ENCODE data around the gene TUG1. TPM values are rescaled to one million over a fixed set of nuclear protein-coding genes. Genes with fewer than 3 reads are reported as not detected.

TUG1 gene
- total RNA-seq, 4 donors from 2014 or later = 53.0 to 78.5 (median 64.1) TPM

DNA sequence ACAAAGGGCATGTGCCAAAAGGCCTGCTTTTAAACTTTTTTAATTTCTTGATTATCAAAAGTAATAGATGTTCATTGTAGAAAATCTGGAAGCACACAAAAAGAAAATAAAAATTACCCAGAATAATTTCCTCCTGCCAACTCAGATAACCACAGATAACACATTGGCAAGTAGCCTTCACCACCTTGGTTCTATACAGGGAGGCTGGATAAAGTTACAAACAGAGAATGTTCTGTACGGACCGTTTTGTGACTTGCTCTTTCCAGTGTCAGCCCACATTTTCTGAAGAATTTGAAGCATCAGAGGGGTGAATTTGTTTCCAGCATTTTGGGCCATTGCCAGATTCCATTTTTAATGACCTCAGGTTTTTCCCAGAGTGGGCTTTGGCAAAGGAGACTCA is 23.5 kb downstream of the TUG1 start:
- TF ChIP-seq POLR2A (IDR thresholded peaks at IDR 0.05; ENCODE audit: low read depth) (no peak), EP300 (IDR thresholded peaks at IDR 0.05) (no peak), POLR2AphosphoS5 (IDR thresholded peaks at IDR 0.05) (no peak)
- TF ChIP-seq, protein P1, sequence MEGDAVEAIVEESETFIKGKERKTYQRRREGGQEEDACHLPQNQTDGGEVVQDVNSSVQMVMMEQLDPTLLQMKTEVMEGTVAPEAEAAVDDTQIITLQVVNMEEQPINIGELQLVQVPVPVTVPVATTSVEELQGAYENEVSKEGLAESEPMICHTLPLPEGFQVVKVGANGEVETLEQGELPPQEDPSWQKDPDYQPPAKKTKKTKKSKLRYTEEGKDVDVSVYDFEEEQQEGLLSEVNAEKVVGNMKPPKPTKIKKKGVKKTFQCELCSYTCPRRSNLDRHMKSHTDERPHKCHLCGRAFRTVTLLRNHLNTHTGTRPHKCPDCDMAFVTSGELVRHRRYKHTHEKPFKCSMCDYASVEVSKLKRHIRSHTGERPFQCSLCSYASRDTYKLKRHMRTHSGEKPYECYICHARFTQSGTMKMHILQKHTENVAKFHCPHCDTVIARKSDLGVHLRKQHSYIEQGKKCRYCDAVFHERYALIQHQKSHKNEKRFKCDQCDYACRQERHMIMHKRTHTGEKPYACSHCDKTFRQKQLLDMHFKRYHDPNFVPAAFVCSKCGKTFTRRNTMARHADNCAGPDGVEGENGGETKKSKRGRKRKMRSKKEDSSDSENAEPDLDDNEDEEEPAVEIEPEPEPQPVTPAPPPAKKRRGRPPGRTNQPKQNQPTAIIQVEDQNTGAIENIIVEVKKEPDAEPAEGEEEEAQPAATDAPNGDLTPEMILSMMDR (IDR thresholded peaks at IDR 0.05) = no peak
- no peak overlapping the region for H3K27ac ChIP-seq (replicated peaks in 1 of 4)
- H3K36me3 ChIP-seq = no peaks in the 10 kb centered on the region
- no peak for DNase-seq (ENCODE audit: extremely low spot score)
- H3K4me1 ChIP-seq = no peaks in the 10 kb centered on the region
- H3K9me3 ChIP-seq = peaks cover 0 to 31% (median 0%) of the 10 kb centered on the region in 4 donors
- WGBS = 50% methylated on average over 2 of the region's 2 CpGs
- no peaks in the 10 kb centered on the region for H3K27me3 ChIP-seq
- no peak overlapping the region for H3K4me3 ChIP-seq
- intact Hi-C loops (cut with DNase I) = no loop called here

DNA sequence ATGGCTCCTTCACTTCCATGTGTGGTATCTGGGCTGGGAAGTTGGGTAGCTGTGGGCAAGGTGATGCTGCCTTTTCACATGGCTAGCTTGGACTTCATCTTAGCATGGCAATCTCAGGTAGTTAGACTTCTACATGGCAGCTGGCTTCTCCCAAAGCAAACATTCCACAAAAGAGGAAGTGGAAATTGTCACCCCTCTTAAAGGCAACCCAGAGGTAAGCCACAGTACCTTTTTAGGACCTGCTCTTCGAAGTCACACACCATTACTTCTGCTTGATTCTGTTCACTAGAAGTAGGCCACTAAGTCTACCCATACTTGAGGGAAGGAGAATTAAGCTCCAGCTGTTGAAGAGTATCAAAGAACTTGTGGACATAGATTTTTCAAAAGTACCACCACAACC is 25.9 kb downstream of the TUG1 start:
- Histone ChIP-seq H3K27me3 (no peaks in the 10 kb centered on the region), H3K4me3 (no peak overlapping the region), H3K4me1 (no peaks in the 10 kb centered on the region), H3K27ac (replicated peaks in 1 of 4) (no peak overlapping the region), H3K36me3 (no peaks in the 10 kb centered on the region), H3K9me3 (peaks cover 0 to 14% (median 0%) of the 10 kb centered on the region in 4 donors)
- intact Hi-C loops (cut with DNase I) = no loop called here
- TF ChIP-seq POLR2AphosphoS5 (IDR thresholded peaks at IDR 0.05) (no peak), EP300 (IDR thresholded peaks at IDR 0.05) (no peak), POLR2A (IDR thresholded peaks at IDR 0.05; ENCODE audit: low read depth) (no peak)
- TF ChIP-seq, protein P1 (IDR thresholded peaks at IDR 0.05) = no peak
- DNase-seq (ENCODE audit: extremely low spot score) = no peak
- 75% methylated on average over 1 of the region's 1 CpG for WGBS

DNA sequence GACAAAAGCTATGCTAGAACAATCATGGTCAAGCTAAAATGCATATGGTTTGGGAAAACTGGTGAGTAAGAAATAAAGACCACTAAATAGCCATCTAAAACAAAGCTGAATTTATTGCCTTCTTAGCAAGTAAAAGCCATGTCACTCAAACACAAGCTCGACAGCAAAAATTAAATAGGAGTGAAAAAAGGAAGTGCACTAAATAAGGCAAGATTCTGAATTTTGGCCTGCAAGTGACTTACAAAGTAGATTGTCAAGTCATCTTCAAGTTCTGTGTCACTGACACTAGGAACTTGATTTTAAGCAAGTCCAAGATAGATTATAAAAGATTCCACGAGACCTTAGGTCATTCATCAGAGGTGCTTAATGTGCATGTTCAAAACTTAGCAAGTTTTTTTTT is 27.4 kb downstream of the TUG1 start:
- no peaks in the 10 kb centered on the region for H3K27me3 ChIP-seq
- H3K4me1 ChIP-seq = no peaks in the 10 kb centered on the region
- H3K9me3 ChIP-seq = peaks cover 0 to 2% (median 0%) of the 10 kb centered on the region in 4 donors
- TF ChIP-seq POLR2AphosphoS5 (IDR thresholded peaks at IDR 0.05) (no peak), EP300 (IDR thresholded peaks at IDR 0.05) (no peak), POLR2A (IDR thresholded peaks at IDR 0.05; ENCODE audit: low read depth) (no peak)
- TF ChIP-seq, protein P1 (IDR thresholded peaks at IDR 0.05) = no peak
- H3K4me3 ChIP-seq = no peak overlapping the region
- no peak for DNase-seq (ENCODE audit: extremely low spot score)
- no peak overlapping the region for H3K27ac ChIP-seq (replicated peaks in 1 of 4)
- no peaks in the 10 kb centered on the region for H3K36me3 ChIP-seq
- intact Hi-C loops (cut with DNase I) = no loop called here
- WGBS = 70% methylated on average over 2 of the region's 2 CpGs

DNA sequence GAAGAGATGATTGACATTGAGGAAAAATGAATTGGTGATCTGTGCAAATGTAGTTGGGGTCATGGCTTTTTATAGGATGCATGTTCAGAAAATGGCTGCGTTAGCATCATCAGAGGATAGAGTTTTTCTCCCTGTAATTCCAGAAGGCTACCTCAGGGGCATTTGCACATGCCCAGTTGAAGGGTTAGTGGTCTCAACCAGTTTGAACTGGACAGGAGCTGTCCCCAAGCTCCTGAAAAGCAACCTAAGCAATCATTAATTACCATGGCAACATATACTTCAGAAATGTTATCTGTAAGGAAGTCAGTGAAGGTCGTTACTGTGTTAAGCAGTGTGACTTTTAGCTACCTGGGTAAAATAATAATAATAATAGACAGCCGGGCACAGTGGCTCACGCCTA is 29.3 kb downstream of the TUG1 start:
- H3K4me1 ChIP-seq = no peaks in the 10 kb centered on the region
- 86% methylated on average over 4 of the region's 4 CpGs for WGBS
- H3K27me3 ChIP-seq = no peaks in the 10 kb centered on the region
- intact Hi-C loops (cut with DNase I) = no loop called here
- H3K27ac ChIP-seq (replicated peaks in 1 of 4) = no peak overlapping the region
- DNase-seq (ENCODE audit: extremely low spot score) = no peak
- H3K9me3 ChIP-seq = no peaks in the 10 kb centered on the region
- no peaks in the 10 kb centered on the region for H3K36me3 ChIP-seq
- no peak for TF ChIP-seq EP300 (IDR thresholded peaks at IDR 0.05)
- H3K4me3 ChIP-seq = no peak overlapping the region

DNA sequence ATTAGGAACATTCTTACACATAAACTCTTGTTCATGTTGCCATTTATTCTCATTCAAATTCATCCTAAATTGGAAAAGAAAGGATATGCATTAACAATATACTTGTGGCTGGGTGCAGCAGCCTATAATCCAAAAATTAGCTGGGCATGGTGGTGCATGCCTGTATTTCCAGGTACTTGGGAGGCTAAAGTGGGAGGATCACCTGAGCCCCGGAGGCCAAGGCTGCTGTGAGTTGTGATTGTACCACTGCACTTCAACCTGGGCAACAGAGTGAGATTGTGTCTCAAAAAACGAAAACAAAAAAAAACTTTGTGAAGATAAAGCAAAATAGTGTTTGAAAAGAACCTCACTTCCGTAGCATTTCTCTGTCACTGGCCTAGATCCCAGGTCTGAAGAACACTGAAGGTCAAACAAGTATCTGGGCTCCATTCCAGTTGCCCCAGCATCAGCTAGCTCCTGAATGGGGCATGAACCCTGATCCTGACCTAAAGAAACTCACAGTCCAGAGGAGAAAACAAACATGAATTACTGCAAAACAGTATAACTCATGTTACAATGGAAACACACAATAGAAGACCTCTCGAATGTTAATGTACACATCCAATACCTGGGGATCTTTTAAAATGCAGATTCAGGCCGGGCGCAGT is 32.2 kb downstream of the TUG1 start:
- TF ChIP-seq POLR2A (IDR thresholded peaks at IDR 0.05; ENCODE audit: low read depth) (no peak), EP300 (IDR thresholded peaks at IDR 0.05) (no peak), POLR2AphosphoS5 (IDR thresholded peaks at IDR 0.05) (no peak)
- TF ChIP-seq, protein P1 (IDR thresholded peaks at IDR 0.05) = no peak
- Histone ChIP-seq H3K9me3 (peaks cover 0 to 20% (median 13%) of the 10 kb centered on the region in 4 donors), H3K27me3 (no peaks in the 10 kb centered on the region), H3K36me3 (no peaks in the 10 kb centered on the region), H3K4me1 (no peaks in the 10 kb centered on the region), H3K27ac (replicated peaks in 1 of 4) (no peak overlapping the region), H3K4me3 (no peak overlapping the region)
- intact Hi-C loops (cut with DNase I) = no loop called here
- DNase-seq (ENCODE audit: extremely low spot score) = no peak
- 81% methylated on average over 6 of the region's 6 CpGs for WGBS

All from esophagus muscularis mucosa (tissue), 4 donors.